NCI-H187 treated with DMSO at 0.1 percent for 48 hours (cell line): ENCODE measurements around the gene LRP10.
"Not testable (repeated sequence)": the region's sequence is repeated elsewhere in the genome, so short reads cannot be mapped to it uniquely, and the experiment has no call there.

ENCODE experiments used
- DNase-seq: peaks from one replicate; lab custom pipeline; 2025; lab: John Stamatoyannopoulos, UW

The LRP10 gene

GRCh38 chr14:22887260-22887989 is 15.9 kb downstream of the LRP10 start:
- DNase-seq, result peak; percentile 93

DNA sequence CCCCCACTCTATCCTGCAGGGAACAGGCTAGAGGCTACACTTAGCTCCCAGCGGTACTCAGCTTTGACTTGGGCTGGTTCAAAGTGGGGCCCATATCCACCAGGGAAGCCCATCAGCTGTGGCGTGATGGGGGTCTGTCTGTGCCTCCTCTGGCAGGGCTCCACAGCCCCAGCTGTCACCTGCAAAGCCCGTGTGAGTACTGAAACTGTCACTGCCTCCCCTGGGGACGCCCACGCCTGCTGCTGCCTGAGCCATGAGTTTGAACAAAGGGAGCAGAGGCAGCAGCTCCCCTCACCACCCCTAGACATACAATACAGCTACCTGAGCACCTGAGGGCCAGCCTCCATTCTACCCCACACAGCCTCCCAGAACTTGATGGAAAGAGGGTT is 16.4 kb downstream of the LRP10 start:
- DNase-seq, result no peak

DNA sequence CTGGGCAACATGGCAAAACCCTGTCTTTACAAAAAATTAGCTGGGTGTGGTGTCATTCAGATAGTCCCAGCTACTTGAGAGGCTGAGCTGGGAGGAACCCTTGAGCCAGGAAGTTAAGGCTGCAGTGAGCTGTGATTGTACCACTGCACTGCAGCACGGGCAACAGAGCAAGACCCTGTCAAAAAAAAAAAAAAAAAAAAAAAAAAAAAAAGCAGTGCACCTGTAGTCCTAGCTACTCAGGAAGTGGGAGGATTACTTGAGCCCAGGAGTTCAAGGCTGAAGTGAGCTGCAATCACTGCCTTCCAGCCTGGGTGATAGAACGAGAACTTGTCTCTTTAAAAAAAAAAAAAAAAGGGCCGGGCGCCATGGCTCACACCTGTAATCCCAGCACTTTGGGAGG is 17.1 kb downstream of the LRP10 start:
- DNase-seq, result no peak

GRCh38 chr14:22890416-22890815 is 18.9 kb downstream of the LRP10 start:
- DNase-seq, result no peak

- no peak for DNase-seq
Measured at GRCh38 chr14:22892488-22892887, 20.9 kb downstream of the LRP10 start.

DNA sequence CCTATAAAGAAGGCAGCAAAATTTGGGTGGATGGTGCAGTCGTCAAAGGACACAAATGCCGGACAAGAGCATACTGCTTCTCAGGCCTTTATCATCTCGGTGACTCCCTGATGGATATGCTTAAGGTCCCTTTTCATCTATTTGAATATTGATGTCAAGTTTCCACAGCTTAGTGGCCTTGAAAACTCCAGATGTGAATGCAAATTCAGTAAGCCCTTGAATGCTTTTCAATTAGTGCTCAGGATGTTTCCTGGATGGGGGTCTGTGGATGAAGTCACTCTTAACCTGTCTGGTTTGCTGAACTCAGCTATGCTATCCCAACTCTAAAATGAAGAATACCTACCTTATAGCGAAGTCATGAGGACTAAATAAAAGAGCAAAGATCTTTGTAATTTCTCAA is 22.2 kb downstream of the LRP10 start:
- DNase-seq, result no peak

DNA sequence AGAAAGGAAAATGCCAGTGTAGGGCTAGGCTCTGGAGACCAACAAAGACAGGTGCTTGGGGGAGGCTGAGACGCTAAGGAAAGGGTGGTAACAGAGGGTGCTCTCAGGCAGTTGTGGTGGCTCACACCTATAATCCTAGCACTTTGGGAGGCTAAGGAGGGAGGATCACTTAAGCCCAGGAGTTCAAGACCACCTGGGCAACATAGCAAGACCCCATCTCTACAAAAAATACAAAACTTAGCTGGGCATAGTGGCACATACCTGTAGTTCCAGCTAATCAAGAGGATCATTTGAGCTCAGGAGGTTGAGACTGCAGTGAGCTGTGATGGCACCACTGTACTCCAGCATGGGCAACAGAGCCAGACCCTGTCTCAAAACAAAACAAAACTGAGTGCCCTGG is 23.9 kb downstream of the LRP10 start:
- no peak for DNase-seq

GRCh38 chr14:22896356-22896755 is 24.8 kb downstream of the LRP10 start:
- DNase-seq, result no peak

DNA sequence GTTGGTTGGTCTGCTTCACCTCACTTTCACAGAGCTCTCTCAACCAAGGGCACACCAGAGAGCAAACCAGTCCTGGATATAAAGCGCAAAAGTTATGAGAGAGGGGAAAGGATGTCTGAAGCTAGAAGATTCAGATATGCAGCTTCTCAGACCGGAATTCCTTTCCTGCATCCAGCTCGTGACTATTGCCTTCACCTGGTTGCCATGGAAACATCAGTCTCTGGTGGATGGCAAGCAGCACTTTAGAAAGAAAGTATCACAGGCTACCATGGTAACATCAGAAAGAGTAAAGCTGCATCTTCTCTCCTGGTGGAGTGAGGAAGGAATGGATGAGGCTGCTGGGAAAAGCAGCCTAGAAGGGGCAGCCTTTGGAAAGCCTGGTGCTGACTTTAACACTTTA is 25.2 kb downstream of the LRP10 start:
- no peak for DNase-seq

DNA sequence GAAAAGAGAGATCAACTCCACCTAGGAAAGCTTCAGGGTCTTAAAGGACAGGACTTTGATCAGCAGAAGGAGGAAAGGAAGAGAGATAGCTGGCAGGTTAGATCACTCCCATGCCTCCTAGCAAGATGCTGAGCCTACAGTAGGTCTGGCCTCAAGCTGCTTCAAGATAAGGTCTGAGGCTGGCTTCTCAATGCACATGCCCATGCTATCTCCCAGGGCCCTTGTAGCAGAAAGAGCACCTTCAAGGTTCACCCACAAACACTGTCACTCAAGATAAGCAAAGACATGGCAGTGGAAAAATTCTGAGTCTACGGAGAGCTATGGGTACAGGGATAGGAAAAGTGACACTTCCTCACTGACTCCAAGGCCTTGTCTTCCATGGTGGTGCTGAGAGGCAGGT is 25.8 kb downstream of the LRP10 start:
- DNase-seq, result no peak

- DNase-seq, result no peak
Measured at GRCh38 chr14:22898302-22899090, 27.0 kb downstream of the LRP10 start.

- DNase-seq, result no peak
Measured at GRCh38 chr14:22900081-22900799, 28.7 kb downstream of the LRP10 start.

GRCh38 chr14:22901799-22902198 is 30.3 kb downstream of the LRP10 start:
- DNase-seq, result no peak

- DNase-seq, result no peak
Measured at GRCh38 chr14:22903742-22904087, 32.2 kb downstream of the LRP10 start.

GRCh38 chr14:22905627-22906026 is 34.1 kb downstream of the LRP10 start:
- DNase-seq, result no peak

- no peak for DNase-seq
Measured at GRCh38 chr14:22906073-22906472, 34.5 kb downstream of the LRP10 start.

- no peak for DNase-seq
Measured at GRCh38 chr14:22907429-22907828, 35.9 kb downstream of the LRP10 start.

- no peak for DNase-seq
Measured at GRCh38 chr14:22908601-22909000, 37.1 kb downstream of the LRP10 start.

DNA sequence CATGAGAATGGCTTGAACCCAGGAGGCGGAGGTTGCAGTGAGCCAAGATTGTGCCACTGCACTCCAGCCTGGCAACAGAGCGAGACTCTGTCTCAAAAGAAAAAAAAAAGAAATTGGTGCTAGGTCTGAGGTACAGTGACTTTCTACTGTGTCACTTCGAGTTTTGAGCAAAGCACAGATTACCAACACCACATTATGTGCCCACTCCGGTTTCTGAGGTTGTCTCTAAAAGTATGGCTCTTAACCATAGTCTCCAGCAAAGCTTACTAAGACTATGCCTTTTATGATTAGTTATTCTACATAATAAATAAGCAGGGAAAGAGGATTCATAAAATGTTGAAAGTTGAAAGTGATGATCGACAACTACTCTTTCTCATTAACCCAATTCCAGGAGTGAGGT is 39.4 kb downstream of the LRP10 start:
- DNase-seq, result no peak

DNA sequence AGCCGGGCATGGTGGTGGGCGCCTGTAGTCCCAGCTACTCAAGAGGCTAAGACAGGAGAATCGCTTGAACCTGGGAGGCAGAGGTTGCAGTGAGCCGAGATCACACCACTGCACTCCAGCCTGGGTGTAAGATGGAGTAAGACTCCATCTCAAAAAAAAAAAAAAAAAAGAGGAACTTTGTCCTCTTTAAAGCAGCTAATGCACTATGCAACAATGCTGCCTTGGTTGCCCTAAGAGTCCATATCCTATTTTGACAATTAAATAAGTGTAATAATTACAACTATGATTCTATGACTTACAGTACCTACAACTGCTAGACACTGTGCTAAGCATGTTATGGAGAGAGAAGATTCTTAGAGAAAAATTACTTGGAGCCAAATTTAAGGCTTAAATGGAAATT is 43.3 kb downstream of the LRP10 start:
- not testable (repeated sequence) for DNase-seq

DNA sequence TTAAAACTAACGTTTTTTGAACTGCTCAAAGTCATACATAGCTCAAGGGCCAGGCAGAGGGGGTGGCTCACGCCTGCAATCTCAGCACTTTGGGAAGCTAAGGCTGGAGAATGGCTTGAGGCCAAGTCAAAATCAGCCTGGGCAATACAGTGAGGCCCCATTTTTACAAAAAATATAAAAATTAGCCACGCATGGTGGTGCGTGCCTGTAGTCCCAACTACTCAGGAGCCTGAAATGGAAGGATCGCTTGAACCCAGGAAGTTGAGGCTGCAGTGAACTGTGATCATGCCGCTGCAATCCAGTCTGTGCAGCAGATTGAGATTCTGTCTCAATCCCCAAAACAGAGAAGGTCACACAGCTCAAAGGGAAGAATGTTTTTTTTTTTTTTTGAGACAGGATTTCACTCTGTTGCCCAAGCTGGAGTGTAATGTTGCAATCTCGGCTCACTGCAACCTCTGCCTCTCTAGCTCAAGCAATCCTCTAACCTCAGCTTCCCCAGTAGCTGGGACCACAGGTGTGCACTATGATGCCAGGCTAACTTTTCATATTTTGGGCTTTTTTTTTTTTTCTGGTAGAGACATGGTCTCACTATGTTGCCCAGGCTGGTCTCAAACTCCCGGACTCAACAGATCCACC is 44.5 kb downstream of the LRP10 start:
- no peak for DNase-seq

- peak; percentile 99 for DNase-seq
Measured at GRCh38 chr14:22918804-22919600, 47.5 kb downstream of the LRP10 start, which contains the start of gene RBM23. Gene RBM23 (minus strand): TSS chr14:22919149.
